Panc1 (cell line): ENCODE data around the gene GID8. TPM values are rescaled to one million over a fixed set of nuclear protein-coding genes. Genes with fewer than 3 reads are reported as not detected.

ENCODE experiments used
- ATAC-seq: fragments of 200-7000 bp; cut with Tn5 transposase; 2 replicates; pipeline ENCODE4 v1.9.1; 2020; ENCODE audit warnings: mild to moderate bottlenecking, moderate library complexity
- BruUV-seq: library from RNA; stranded (reverse); fragments of 400-500 nt; replicated peaks from 2 replicates; lab custom pipeline; 2021; lab: Mats Ljungman, UMichigan
- CTCF ChIA-PET: fragments of 300-600 bp; sonication (Branson Sonifier 250); formaldehyde crosslinking; loops from one replicate; lab custom pipeline; 2022; ENCODE audit warnings: antibody characterized with exemption; lab: Charles Lee
- POLR2A ChIA-PET: fragments of 300-600 bp; sonication (Branson Sonifier 250); formaldehyde crosslinking; loops from one replicate; lab custom pipeline; 2022; ENCODE audit warnings: antibody characterized with exemption; lab: Charles Lee
- DNase-seq: peaks from one replicate; pipeline ENCODE4 v3.0.0-alpha.2; 2010; ENCODE audit warnings: low read depth, low spot score
- H3K27ac ChIP-seq: 2 replicates; pipeline ENCODE4 v1.5.1; 2011; ENCODE audit warnings: mild to moderate bottlenecking, low read length, inconsistent platforms
- H3K27me3 ChIP-seq: fragments of 200-500 bp; sonication (Bioruptor generic); 2 replicates; pipeline ENCODE4 v1.6.0; 2014; ENCODE audit warnings: low read length, inconsistent platforms; ENCODE audit not compliant: control insufficient read depth, insufficient read depth
- H3K36me3 ChIP-seq: fragments of 200-500 bp; sonication (Bioruptor generic); 2 replicates; pipeline ENCODE4 v1.5.1; 2014; ENCODE audit warnings: inconsistent platforms, mild to moderate bottlenecking, low read length, moderate library complexity; ENCODE audit not compliant: control insufficient read depth, insufficient read depth
- H3K4me1 ChIP-seq: 2 replicates; pipeline ENCODE4 v1.5.1; 2011; ENCODE audit warnings: inconsistent platforms, mild to moderate bottlenecking, low read length, moderate library complexity; ENCODE audit not compliant: control insufficient read depth, insufficient read depth
- H3K4me3 ChIP-seq, 2 experiments: 2 replicates each; pipeline ENCODE4 v1.5.1; 2011 to 2012; ENCODE audit warnings: low read depth in 2 of 2, low read length in 2 of 2, mild to moderate bottlenecking in 2 of 2, inconsistent platforms in 1 of 2, moderate library complexity in 1 of 2
- H3K9me3 ChIP-seq: fragments of 200-500 bp; sonication (Bioruptor generic); 2 replicates; pipeline ENCODE4 v1.5.1; 2014; ENCODE audit warnings: low read depth, mild to moderate bottlenecking, inconsistent platforms, low read length, moderate library complexity; ENCODE audit not compliant: control insufficient read depth, insufficient read depth
- CTCF ChIP-seq: fragments of 450-650 bp; IDR thresholded peaks from 2 replicates; pipeline ENCODE4 v1.5.1; 2017; ENCODE audit warnings: mild to moderate bottlenecking
- POLR2AphosphoS5 ChIP-seq: IDR thresholded peaks from 2 replicates; pipeline ENCODE4 v1.6.1; 2012; ENCODE audit warnings: mild to moderate bottlenecking, low read depth, low read length, moderate library complexity
- REST ChIP-seq, 2 experiments: IDR thresholded peaks; 2 replicates each; pipeline ENCODE4 v1.6.1; 2011 to 2012; ENCODE audit warnings: low read depth in 2 of 2, control low read depth in 1 of 2, low read length in 1 of 2, mild to moderate bottlenecking in 1 of 2, moderate library complexity in 1 of 2; ENCODE audit not compliant: insufficient read depth in 1 of 2
- SIN3A ChIP-seq: IDR thresholded peaks from 2 replicates; pipeline ENCODE4 v1.6.1; 2012; ENCODE audit warnings: low read depth, mild to moderate bottlenecking, low read length, moderate library complexity, borderline replicate concordance; ENCODE audit not compliant: insufficient read depth
- TCF7L2 ChIP-seq: IDR thresholded peaks from 2 replicates; pipeline ENCODE4 v1.6.1; 2011; ENCODE audit warnings: mild to moderate bottlenecking, low read depth, low read length, inconsistent platforms
- in situ Hi-C: cut with HindIII; loops from 2 replicates; pipeline ENCODE4 v1.10.0; 2016; ENCODE audit warnings: low sequenced_read_pairs, low pct_unique_long_range_greater_than_20kb
- intact Hi-C: fragments of 100-400 bp; cut with micrococcal nuclease; formaldehyde crosslinking; loops from one replicate; pipeline ENCODE4 v1.10.0; 2022; ENCODE audit not compliant: unreplicated experiment
- total RNA-seq: library from RNA; stranded (reverse); gene quantifications from one replicate; pipeline ENCODE4 v1.2.1, GENCODE V29; 2021; ENCODE audit not compliant: unreplicated experiment

GID8 gene
- total RNA-seq, 1 experiment from 2014 or later = 37.3 TPM

GRCh38 chr20:62929051-62929538 lies 8.9 kb upstream of the GID8 start:
- ATAC-seq = peak; percentile 72
- no TSS peak for BruUV-seq
- Histone ChIP-seq H3K4me1 (peaks cover 54% of the 10 kb centered on the region), H3K27ac (peak overlapping the region; percentile 93), H3K9me3 (no peaks in the 10 kb centered on the region), H3K36me3 (no peaks in the 10 kb centered on the region; the same call in 1 of the 2 replicates), H3K4me3 (peak overlapping the region; percentile 51 to 73), H3K27me3 (no peaks in the 10 kb centered on the region)
- DNase-seq = no peak
- no peak for TF ChIP-seq POLR2AphosphoS5
- no peak for TF ChIP-seq REST (IDR thresholded peaks at IDR 0.05; ENCODE audit: insufficient read depth in 1 of 2, low read depth in 2 of 2, low read length in 1 of 2)
- no peak for TF ChIP-seq CTCF
- TF ChIP-seq TCF7L2 = no peak
- no peak for TF ChIP-seq SIN3A
- intact Hi-C loops = no loop called here
- CTCF ChIA-PET = no interaction called here
- in situ Hi-C loops = no loop called here
- POLR2A ChIA-PET = no interaction called here

GRCh38 chr20:62931464-62931863 lies 6.5 kb upstream of the GID8 start:
- ChIA-PET POLR2A (no interaction called here), CTCF (no interaction called here)
- DNase-seq (no peak), ATAC-seq (no peak)
- in situ Hi-C loops = no loop called here
- TF ChIP-seq TCF7L2 = no peak
- TF ChIP-seq SIN3A = no peak
- no peak for TF ChIP-seq CTCF
- TF ChIP-seq POLR2AphosphoS5 = no peak
- H3K4me1 ChIP-seq = peaks cover 67% of the 10 kb centered on the region
- no TSS peak for BruUV-seq
- no peaks in the 10 kb centered on the region for H3K9me3 ChIP-seq
- H3K4me3 ChIP-seq = no peak overlapping the region
- intact Hi-C loops = no loop called here
- H3K36me3 ChIP-seq = 0 out of 2 replicates have a peak, but pooled peaks cover 2% of the 10 kb centered on the region
- H3K27me3 ChIP-seq = no peaks in the 10 kb centered on the region
- H3K27ac ChIP-seq = peak overlapping the region; percentile 64
